IPS-15b (cell line): Measurements from ENCODE around the gene BMP2K.

Experiments used
- H3K27me3 ChIP-seq: one replicate; pipeline ENCODE4 v1.6.1; 2013; ENCODE audit warnings: low read length; ENCODE audit not compliant: control insufficient read depth, insufficient read depth
- H3K36me3 ChIP-seq: one replicate; pipeline ENCODE4 v1.6.1; 2013; ENCODE audit warnings: low read length; ENCODE audit not compliant: control insufficient read depth, insufficient read depth
- H3K4me1 ChIP-seq: one replicate; pipeline ENCODE4 v1.6.1; 2013; ENCODE audit warnings: mild to moderate bottlenecking, low read length; ENCODE audit not compliant: control insufficient read depth, insufficient read depth
- H3K4me3 ChIP-seq: one replicate; pipeline ENCODE4 v1.5.1; 2013; ENCODE audit warnings: low read depth, low read length
- H3K9ac ChIP-seq: one replicate; pipeline ENCODE4 v1.6.1; 2013; ENCODE audit warnings: low read depth, mild to moderate bottlenecking, low read length
- H3K9me3 ChIP-seq: one replicate; pipeline ENCODE4 v1.6.1; 2013; ENCODE audit warnings: mild to moderate bottlenecking, low read length; ENCODE audit not compliant: control insufficient read depth, insufficient read depth

Gene BMP2K

DNA sequence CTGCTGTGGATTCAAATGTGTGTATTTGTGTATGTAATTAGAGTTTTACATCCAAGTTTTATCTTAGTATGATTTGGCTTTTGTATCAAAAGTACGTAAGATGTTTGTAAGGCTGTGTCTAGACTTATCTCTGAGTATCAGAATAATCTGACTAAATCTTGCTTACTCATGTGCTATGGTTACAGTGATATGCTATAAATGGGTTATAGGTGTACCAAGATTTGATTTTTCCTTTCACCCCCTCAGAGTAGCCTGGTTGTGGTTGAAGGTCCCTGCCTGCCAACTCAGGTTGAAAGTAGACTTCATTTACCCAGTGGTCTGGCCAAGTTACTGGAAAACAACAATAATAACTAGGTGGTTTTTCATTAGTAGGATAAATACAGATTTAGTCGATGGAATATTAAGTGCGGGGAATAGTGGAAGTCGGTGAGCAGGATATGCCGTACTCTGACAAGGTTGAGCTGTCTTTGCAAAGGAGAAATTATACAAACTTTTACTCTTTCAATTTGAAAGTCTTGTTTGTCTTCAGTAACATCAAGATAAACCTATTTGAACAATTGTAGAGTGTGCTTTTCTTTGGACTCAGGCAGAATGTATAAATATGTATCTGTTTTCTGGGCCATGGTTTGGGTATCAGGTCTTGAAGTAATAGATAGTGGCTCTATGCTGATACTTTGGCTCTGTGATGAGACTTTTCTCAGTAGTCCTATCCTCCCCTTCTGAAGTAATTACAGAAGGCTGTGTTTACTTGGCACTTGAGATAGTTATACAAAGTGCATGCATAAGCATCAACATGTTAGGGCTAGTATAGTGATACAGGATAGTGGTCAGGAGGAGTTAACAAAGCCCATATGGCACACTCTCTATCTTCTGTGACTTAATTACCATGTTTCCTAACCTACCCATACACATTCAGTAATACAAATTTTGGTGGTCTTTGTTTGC, 23.7 kb downstream of the BMP2K start:
- H3K4me1 ChIP-seq = no peaks in the 10 kb centered on the region
- H3K9me3 ChIP-seq = no peaks in the 10 kb centered on the region
- H3K36me3 ChIP-seq = no peaks in the 10 kb centered on the region
- no peak overlapping the region for H3K9ac ChIP-seq
- no peaks in the 10 kb centered on the region for H3K27me3 ChIP-seq
- H3K4me3 ChIP-seq = no peak overlapping the region

DNA sequence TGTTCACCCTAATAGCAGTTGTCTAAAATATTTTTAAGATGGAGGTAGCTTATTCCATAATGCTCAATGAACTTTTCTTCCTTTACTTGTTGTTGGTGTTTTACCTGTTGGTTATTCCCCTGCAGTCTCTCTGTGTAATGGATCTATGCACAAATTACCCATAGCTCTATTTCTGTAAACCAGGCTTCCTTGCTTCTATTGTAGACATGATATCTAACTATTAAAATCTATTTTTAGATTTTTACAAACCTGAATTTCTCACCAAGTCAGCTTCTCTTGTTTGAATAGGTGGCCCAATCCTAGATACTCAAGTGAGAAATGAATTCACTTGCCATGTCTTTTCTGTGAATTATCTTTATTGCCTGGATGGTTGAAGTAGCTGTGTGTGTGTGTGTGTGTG, 24.8 kb downstream of the BMP2K start:
- H3K4me3 ChIP-seq = no peak overlapping the region
- no peak overlapping the region for H3K9ac ChIP-seq
- no peaks in the 10 kb centered on the region for H3K9me3 ChIP-seq
- no peaks in the 10 kb centered on the region for H3K27me3 ChIP-seq
- H3K36me3 ChIP-seq = no peaks in the 10 kb centered on the region
- no peaks in the 10 kb centered on the region for H3K4me1 ChIP-seq

DNA sequence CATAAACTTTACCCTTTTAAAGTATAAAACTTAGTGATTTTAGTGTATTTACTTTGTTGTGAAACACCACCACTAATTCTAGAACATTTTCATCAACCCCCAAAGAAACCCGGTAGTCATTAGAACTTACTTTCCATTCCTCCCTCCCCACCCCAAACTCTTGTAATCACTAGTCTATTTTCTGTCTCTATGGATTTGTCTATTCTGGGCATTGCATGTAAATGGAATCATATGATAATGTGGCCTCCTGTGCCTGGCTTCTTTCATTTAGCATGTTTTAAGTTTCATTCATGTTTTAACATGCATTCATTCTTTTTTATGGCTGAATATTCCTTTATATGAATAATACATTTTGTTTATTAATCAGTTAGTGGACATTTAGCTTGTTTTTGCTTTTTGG, 27.8 kb downstream of the BMP2K start:
- H3K27me3 ChIP-seq = no peaks in the 10 kb centered on the region
- no peaks in the 10 kb centered on the region for H3K4me1 ChIP-seq
- H3K9ac ChIP-seq = no peak overlapping the region
- H3K36me3 ChIP-seq = no peaks in the 10 kb centered on the region
- no peaks in the 10 kb centered on the region for H3K9me3 ChIP-seq
- no peak overlapping the region for H3K4me3 ChIP-seq

DNA sequence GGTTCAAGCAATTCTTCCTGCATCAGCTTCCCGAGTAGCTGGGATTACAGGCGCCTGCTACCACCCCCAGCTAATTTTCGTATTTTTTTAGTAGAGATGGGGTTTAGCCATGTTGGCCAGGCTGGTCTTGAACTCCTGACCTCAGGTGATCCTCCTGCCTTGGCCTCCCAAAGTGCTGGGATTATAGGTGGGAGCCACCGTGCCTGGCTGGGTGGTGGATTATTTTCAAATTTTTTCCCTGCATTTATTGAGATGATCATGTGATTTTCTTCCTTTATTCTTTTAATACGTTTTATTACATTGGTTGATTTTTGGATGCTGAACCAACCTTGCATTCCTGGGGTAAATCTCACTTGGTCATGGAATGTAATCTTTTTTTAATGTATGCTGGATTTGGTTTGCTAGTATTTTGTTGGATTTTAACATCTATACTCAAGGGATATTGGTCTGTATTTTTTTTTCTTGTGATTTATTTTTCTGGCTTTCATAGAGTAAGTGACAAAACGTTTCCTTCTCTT, 30.9 kb downstream of the BMP2K start:
- H3K4me3 ChIP-seq = no peak overlapping the region
- no peaks in the 10 kb centered on the region for H3K9me3 ChIP-seq
- no peak overlapping the region for H3K9ac ChIP-seq
- H3K36me3 ChIP-seq = no peaks in the 10 kb centered on the region
- peaks cover 9% of the 10 kb centered on the region for H3K4me1 ChIP-seq
- no peaks in the 10 kb centered on the region for H3K27me3 ChIP-seq

DNA sequence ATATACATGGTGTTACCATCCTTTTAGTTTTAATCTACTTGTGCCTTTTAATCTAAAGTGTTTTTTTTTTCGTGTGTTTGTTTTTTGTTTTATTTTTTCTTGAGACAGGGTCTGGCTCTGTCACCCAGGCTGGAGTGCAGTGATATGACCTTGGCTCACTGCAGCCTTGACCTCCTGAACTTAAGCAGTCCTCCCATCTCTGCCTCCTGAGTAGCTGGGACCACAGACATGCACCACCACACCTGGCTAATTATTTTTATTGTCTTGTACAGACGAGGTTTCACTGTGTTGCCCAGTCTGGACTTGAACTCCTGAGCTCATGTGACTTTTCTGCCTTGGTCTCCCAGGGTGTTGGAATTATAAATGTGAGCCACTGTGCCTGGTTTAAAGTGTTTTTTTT, 33.1 kb downstream of the BMP2K start:
- no peaks in the 10 kb centered on the region for H3K27me3 ChIP-seq
- no peaks in the 10 kb centered on the region for H3K36me3 ChIP-seq
- H3K4me1 ChIP-seq = peaks cover 9% of the 10 kb centered on the region
- H3K9me3 ChIP-seq = no peaks in the 10 kb centered on the region
- no peak overlapping the region for H3K4me3 ChIP-seq
- no peak overlapping the region for H3K9ac ChIP-seq

DNA sequence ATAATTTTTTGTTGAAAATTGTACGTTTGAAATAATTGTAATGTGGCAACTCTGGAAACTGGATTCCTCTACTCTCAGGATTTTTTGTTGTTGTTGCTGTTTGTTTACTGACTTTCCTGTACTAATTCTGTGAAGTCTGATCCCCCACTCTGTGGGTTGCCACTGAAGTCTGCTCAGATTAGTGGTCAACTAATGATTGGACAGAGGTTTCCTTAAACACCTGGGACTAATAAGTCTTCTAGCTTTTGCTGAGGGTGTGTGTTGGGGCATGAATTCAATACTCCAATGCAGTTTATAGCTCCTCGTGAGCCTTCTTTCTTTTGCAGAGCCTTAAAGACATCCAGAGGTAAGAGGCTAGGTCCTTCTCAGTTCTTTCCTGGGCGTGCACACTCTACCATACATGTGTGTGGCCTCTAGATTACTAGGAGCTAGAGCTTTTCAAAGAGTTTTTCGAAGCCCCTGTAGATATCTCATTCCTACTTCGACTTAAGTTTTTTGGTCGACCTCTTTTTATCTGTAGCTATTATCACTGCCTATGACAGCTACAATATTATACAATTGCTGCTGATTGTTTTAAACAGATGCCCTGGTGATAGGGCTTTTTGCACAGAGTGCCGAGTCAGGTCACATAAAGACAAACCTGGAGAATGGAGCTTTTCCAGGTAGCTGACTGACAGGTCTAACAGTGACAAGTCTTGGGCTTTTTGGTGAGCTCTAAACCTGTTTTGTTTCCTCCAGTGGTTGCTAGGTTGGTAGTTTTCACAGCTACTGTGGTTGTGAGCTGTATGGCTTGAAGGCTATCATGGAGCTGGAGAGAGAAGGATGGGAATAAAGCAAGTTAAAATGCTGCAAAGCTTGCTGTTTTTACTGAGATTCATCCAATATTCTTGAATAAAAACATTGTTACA, 34.0 kb downstream of the BMP2K start:
- H3K27me3 ChIP-seq = no peaks in the 10 kb centered on the region
- H3K9me3 ChIP-seq = no peaks in the 10 kb centered on the region
- no peaks in the 10 kb centered on the region for H3K36me3 ChIP-seq
- H3K4me1 ChIP-seq = peaks cover 9% of the 10 kb centered on the region
- no peak overlapping the region for H3K9ac ChIP-seq
- H3K4me3 ChIP-seq = no peak overlapping the region

DNA sequence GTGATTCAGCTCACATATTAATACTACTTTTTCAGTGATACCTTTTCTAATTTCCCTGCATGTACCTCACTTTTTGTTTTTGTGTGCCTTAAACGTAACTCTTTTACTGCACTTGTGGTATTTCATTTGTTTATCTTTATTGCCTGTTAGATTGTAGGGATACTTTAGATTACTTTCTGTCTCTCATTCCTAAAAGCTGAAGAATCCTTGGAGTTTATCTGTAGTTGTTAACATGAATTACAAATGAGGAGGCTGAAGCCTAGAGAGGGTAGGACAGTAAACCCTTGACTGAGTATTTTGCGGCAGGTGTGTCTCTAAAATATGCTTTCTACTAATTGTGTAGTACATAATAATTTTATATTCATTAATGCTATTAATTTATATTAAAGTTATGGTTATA, 34.9 kb downstream of the BMP2K start:
- no peak overlapping the region for H3K9ac ChIP-seq

DNA sequence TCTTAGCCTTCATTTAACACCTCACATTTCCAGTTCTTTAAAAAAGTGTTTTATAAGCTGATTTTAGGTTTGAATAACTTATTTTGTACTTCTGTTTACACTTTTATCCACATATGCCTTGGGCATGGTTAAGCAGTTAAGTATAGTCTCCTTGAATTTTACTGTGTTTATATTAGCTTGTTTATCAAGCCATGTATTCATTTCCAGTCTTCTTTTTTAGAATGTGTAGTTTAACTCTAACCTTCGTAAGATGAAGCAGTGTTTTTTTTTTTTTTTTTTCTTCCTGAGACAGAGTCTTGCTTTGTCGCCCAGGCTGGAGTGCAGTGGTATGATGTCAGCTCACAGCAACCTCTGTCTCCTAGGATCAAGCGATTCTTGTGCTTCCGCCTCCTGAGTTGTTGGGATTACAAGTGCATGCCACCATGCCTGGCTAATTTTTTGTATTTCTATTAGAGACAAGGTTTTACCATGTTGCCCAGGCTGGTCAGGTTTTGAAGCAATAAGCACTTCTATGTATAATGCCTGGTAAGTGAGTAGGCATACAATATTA, 42.5 kb downstream of the BMP2K start:
- Histone ChIP-seq H3K36me3 (no peaks in the 10 kb centered on the region), H3K27me3 (no peaks in the 10 kb centered on the region), H3K4me3 (no peak overlapping the region), H3K9me3 (no peaks in the 10 kb centered on the region), H3K9ac (no peak overlapping the region), H3K4me1 (peaks cover 6% of the 10 kb centered on the region)

More for the DNA sequence above, 34.9 kb downstream of the BMP2K start:
- H3K4me1 ChIP-seq = peaks cover 9% of the 10 kb centered on the region
- H3K36me3 ChIP-seq = no peaks in the 10 kb centered on the region
- no peaks in the 10 kb centered on the region for H3K27me3 ChIP-seq
- H3K9me3 ChIP-seq = no peaks in the 10 kb centered on the region
- H3K4me3 ChIP-seq = no peak overlapping the region

DNA sequence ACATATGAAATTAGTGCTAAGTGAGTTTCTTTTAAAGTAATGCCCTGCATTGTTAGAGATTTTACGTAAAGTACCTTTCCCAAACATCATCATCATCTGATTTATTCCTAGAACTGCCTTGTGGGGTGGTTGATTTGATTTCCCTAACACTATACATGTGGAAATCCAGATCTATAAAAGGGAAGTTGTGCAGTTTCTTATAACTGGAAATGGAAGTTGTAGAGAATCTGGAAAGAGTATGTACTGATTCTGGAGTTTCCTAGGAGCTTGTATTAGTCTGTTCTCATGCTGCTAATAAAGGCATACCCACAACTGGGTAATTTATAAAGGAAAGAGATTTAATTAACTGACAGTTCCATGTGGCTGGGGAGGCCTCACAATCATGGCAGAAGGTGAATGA, 47.9 kb downstream of the BMP2K start:
- no peaks in the 10 kb centered on the region for H3K9me3 ChIP-seq
- no peak overlapping the region for H3K4me3 ChIP-seq
- H3K4me1 ChIP-seq = no peaks in the 10 kb centered on the region
- H3K36me3 ChIP-seq = no peaks in the 10 kb centered on the region
- H3K27me3 ChIP-seq = no peaks in the 10 kb centered on the region
- no peak overlapping the region for H3K9ac ChIP-seq

DNA sequence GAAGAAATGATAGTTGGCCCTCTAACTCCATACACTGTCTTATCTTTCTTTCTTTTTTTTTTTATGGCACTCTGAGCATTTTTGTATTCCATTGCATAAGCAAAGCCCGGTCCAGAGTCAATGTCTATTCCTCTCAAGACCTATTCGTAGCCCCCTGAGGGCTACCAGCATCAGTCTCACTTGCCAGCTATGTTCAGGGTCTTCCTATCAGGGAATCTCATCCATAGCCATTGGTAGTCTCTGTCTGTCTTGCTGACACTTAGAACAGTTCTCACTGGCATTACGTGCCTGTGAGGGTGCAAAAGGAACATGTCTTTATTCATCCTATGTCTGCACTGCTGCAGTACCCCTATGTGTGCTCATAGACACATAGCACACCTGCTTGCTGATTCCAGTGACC, 51.0 kb downstream of the BMP2K start:
- no peaks in the 10 kb centered on the region for H3K9me3 ChIP-seq
- no peak overlapping the region for H3K4me3 ChIP-seq
- no peaks in the 10 kb centered on the region for H3K27me3 ChIP-seq
- H3K9ac ChIP-seq = no peak overlapping the region
- H3K4me1 ChIP-seq = no peaks in the 10 kb centered on the region
- no peaks in the 10 kb centered on the region for H3K36me3 ChIP-seq

DNA sequence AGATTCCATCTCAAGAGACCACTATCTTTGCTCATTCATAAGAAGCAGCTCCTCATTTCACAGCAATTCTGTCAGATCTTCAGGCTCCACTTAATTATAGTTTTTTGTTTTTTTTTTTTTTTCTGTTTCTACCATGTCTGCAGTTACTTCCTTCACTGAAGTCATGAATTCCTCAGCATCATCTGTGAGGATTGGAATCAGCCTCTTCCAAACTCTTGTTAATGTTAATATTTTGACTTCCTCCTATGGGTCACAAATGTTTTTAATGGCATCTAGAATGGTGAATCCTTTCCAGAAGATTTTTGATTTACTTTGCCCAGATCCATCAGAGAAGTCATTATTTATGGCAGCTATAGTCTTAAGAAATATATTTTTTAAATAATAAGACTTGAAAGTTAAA, 53.1 kb downstream of the BMP2K start:
- H3K36me3 ChIP-seq = no peaks in the 10 kb centered on the region
- no peaks in the 10 kb centered on the region for H3K4me1 ChIP-seq
- no peak overlapping the region for H3K9ac ChIP-seq
- H3K9me3 ChIP-seq = no peaks in the 10 kb centered on the region
- no peak overlapping the region for H3K4me3 ChIP-seq
- no peaks in the 10 kb centered on the region for H3K27me3 ChIP-seq
